Testis (tissue), 3 donors: ENCODE data around the gene CFAP65. TPM values are rescaled to one million over a fixed set of nuclear protein-coding genes. Genes with fewer than 3 reads are reported as not detected.

Experiments used
- DNase-seq: peaks from one replicate; pipeline ENCODE4 v3.0.0-alpha.2; 2019
- H3K27ac ChIP-seq, 2 donors: fragments of 200-600 bp; sonication (generic); one replicate each; pipeline ENCODE4 v1.5.1; 2019
- H3K27me3 ChIP-seq: fragments of 200-600 bp; sonication (generic); one replicate; pipeline ENCODE4 v1.5.1; 2019
- H3K36me3 ChIP-seq: fragments of 200-600 bp; sonication (generic); one replicate; pipeline ENCODE4 v1.5.1; 2017; ENCODE audit warnings: low read depth; ENCODE audit errors: missing control alignments
- H3K4me1 ChIP-seq: fragments of 200-600 bp; sonication (generic); one replicate; pipeline ENCODE4 v1.5.1; 2019
- H3K4me3 ChIP-seq, 2 donors: fragments of 200-600 bp; sonication (generic); one replicate each; pipeline ENCODE4 v1.5.1; 2017 to 2019
- H3K9me3 ChIP-seq: fragments of 200-600 bp; sonication (generic); one replicate; pipeline ENCODE4 v1.5.1; 2017
- CTCF ChIP-seq, 3 experiments: fragments of 450-650 bp in 2 of 3; fragments of 200-600 bp in 1 of 3; sonication (generic) in 1 of 3; IDR thresholded peaks; one replicate each; pipeline ENCODE4 v1.5.1; 2016 to 2019; ENCODE audit warnings: antibody characterized with exemption in 3 of 3, mild to moderate bottlenecking in 2 of 3, moderate library complexity in 1 of 3
- POLR2A ChIP-seq: fragments of 450-650 bp; IDR thresholded peaks from one replicate; pipeline ENCODE4 v1.6.1; 2017; ENCODE audit warnings: antibody characterized with exemption, mild to moderate bottlenecking, moderate library complexity
- WGBS, 2 donors: methylation state at CpG; one replicate each; pipeline ENCODE4 v1.1.5; 2018; 5-methylcytosine and 5-hydroxymethylcytosine counted together
- intact Hi-C: fragments of 100-400 bp; cut with DNase I; formaldehyde crosslinking; loops from one replicate; pipeline ENCODE4 v1.15.1; 2023; ENCODE audit warnings: low total_unique reads
- polyA plus RNA-seq: library from polyadenylated mRNA; stranded (reverse); fragments of 350-450 nt; fragmentation: Illumina TruSeq; extraction: RNeasy Lipid Tissue Mini Kit (QIAGEN cat#74804); gene quantifications from one replicate; pipeline ENCODE4 v1.2.3, GENCODE V29; 2014; ENCODE audit warnings: low read depth, low replicate concordance; ENCODE audit not compliant: insufficient read depth
- total RNA-seq, 2 donors: library from RNA; depleted of rRNA; stranded (reverse); fragments of >200 nt; gene quantifications; one replicate each; pipeline ENCODE4 v1.2.3, GENCODE V29; 2016

CFAP65 gene
- total and polyA plus RNA-seq, 3 donors from 2014 or later: 15.5 to 42.9 (median 23.7) TPM

- H3K36me3 ChIP-seq: no peaks in the 10 kb centered on the region
- 88 to 92% methylated on average over 11 to 12 of the region's 12 CpGs for WGBS, 2 donors
- H3K4me1 ChIP-seq: no peaks in the 10 kb centered on the region
- TF ChIP-seq CTCF (IDR thresholded peaks at IDR 0.05) (no peak), POLR2A (no peak)
- no peak overlapping the region for H3K27ac ChIP-seq
- no peak for DNase-seq
- H3K27me3 ChIP-seq: no peaks in the 10 kb centered on the region
- intact Hi-C loops: no loop called here
- H3K4me3 ChIP-seq: no peak overlapping the region
- H3K9me3 ChIP-seq: no peaks in the 10 kb centered on the region
Observed at GRCh38 chr2:219022041-219022440, 19.3 kb downstream of the CFAP65 start.

GRCh38 chr2:219021591-219021990, 19.7 kb downstream of the CFAP65 start:
- DNase-seq: no peak
- no peaks in the 10 kb centered on the region for H3K9me3 ChIP-seq
- H3K36me3 ChIP-seq: no peaks in the 10 kb centered on the region
- H3K4me3 ChIP-seq: no peak overlapping the region
- TF ChIP-seq CTCF (IDR thresholded peaks at IDR 0.05): no peak
- no peak for TF ChIP-seq POLR2A
- no peaks in the 10 kb centered on the region for H3K4me1 ChIP-seq
- H3K27ac ChIP-seq: no peak overlapping the region
- intact Hi-C loops: no loop called here
- WGBS, 2 donors: 84 to 91% methylated on average over 9 of the region's 9 CpGs
- no peaks in the 10 kb centered on the region for H3K27me3 ChIP-seq

- Histone ChIP-seq H3K27me3 (no peaks in the 10 kb centered on the region), H3K4me3 (no peak overlapping the region), H3K9me3 (no peaks in the 10 kb centered on the region), H3K4me1 (no peaks in the 10 kb centered on the region), H3K27ac (no peak overlapping the region), H3K36me3 (no peaks in the 10 kb centered on the region)
- TF ChIP-seq CTCF (IDR thresholded peaks at IDR 0.05): no peak
- no peak for TF ChIP-seq POLR2A
- WGBS, 2 donors: 82 to 100% methylated on average over 1 to 11 of the region's 11 CpGs
- no peak for DNase-seq
- intact Hi-C loops: no loop called here
Observed at GRCh38 chr2:219020604-219021365, 20.5 kb downstream of the CFAP65 start.

GRCh38 chr2:219019436-219019835, 21.9 kb downstream of the CFAP65 start:
- no peak overlapping the region for H3K4me3 ChIP-seq
- intact Hi-C loops: no loop called here
- H3K27ac ChIP-seq: no peak overlapping the region
- no peak for TF ChIP-seq POLR2A
- no peak for TF ChIP-seq CTCF (IDR thresholded peaks at IDR 0.05)
- no peaks in the 10 kb centered on the region for H3K36me3 ChIP-seq
- no peaks in the 10 kb centered on the region for H3K4me1 ChIP-seq
- no peaks in the 10 kb centered on the region for H3K27me3 ChIP-seq
- H3K9me3 ChIP-seq: no peaks in the 10 kb centered on the region
- no peak for DNase-seq
- WGBS, 2 donors: 85% methylated on average over 6 of the region's 6 CpGs; no CpG with 5 or more reads in 1 of the 2 donors

DNA sequence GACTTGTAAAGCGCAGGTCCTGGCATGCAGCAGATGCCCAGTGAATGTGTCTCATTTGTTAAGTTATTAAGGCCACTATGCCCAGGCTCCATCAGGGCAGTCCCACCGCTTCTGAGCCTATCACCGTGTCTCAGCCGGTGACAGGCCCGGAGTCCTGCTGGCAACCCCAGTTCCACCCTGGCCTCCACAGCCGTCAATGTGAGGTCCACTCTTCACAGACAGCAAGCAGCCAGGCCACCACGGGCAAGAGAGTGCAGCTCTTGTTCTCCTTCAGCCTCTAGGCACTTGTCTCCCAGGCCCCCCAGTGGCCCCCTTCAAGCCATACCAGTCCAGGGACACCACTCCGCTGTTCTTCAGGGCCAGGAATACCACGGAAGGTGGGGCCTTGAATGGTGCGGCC, 22.6 kb downstream of the CFAP65 start:
- DNase-seq: no peak
- H3K27ac ChIP-seq: no peak overlapping the region
- WGBS, 2 donors: 87 to 100% methylated on average over 3 to 10 of the region's 10 CpGs
- no peaks in the 10 kb centered on the region for H3K4me1 ChIP-seq
- no peaks in the 10 kb centered on the region for H3K9me3 ChIP-seq
- H3K27me3 ChIP-seq: no peaks in the 10 kb centered on the region
- TF ChIP-seq POLR2A (no peak), CTCF (IDR thresholded peaks at IDR 0.05) (no peak)
- no peaks in the 10 kb centered on the region for H3K36me3 ChIP-seq
- intact Hi-C loops: no loop called here
- no peak overlapping the region for H3K4me3 ChIP-seq
